KMS-11 (cell line): ENCODE data around the gene MSI2.

Experiments used
- H2AFZ ChIP-seq: fragments of 200-600 bp; sonication (generic); 2 replicates; pipeline ENCODE4 v1.6.1; 2016; ENCODE audit warnings: antibody characterized with exemption, mixed run types, low read depth
- H3K27ac ChIP-seq: fragments of 200-600 bp; sonication (generic); 2 replicates; pipeline ENCODE4 v1.6.1; 2016; ENCODE audit warnings: mild to moderate bottlenecking, mixed run types
- H3K27me3 ChIP-seq: fragments of 200-600 bp; sonication (generic); 2 replicates; pipeline ENCODE4 v1.6.1; 2017; ENCODE audit warnings: mild to moderate bottlenecking, low read depth, mixed run types, moderate library complexity; ENCODE audit not compliant: insufficient read depth
- H3K36me3 ChIP-seq: fragments of 200-600 bp; sonication (generic); 2 replicates; pipeline ENCODE4 v1.6.1; 2017; ENCODE audit warnings: mild to moderate bottlenecking, mixed run types; ENCODE audit not compliant: insufficient read depth
- H3K4me1 ChIP-seq: fragments of 200-600 bp; sonication (generic); 2 replicates; pipeline ENCODE4 v1.6.1; 2016; ENCODE audit warnings: mild to moderate bottlenecking, low read depth, mixed run types; ENCODE audit not compliant: poor library complexity, severe bottlenecking
- H3K4me2 ChIP-seq: fragments of 200-600 bp; sonication (generic); 2 replicates; pipeline ENCODE4 v1.7.0; 2016; ENCODE audit warnings: mild to moderate bottlenecking, mixed run types
- H3K4me3 ChIP-seq: fragments of 200-600 bp; sonication (generic); IDR thresholded peaks from 2 replicates; pipeline ENCODE4 v1.6.1; 2017; ENCODE audit warnings: low read depth, low read length, mixed read lengths; ENCODE audit not compliant: insufficient read depth
- H3K79me2 ChIP-seq: fragments of 200-600 bp; sonication (generic); 2 replicates; pipeline ENCODE4 v1.6.1; 2016; ENCODE audit warnings: low read depth, mixed run types; ENCODE audit not compliant: insufficient read depth
- H3K9ac ChIP-seq: fragments of 200-600 bp; sonication (generic); 2 replicates; pipeline ENCODE4 v1.6.1; 2016; ENCODE audit warnings: mild to moderate bottlenecking, mixed run types
- H4K20me1 ChIP-seq: fragments of 200-600 bp; sonication (generic); 2 replicates; pipeline ENCODE4 v1.6.1; 2016; ENCODE audit warnings: mild to moderate bottlenecking, mixed run types; ENCODE audit not compliant: insufficient read depth
- CTCF ChIP-seq: fragments of 200-600 bp; sonication (generic); conservative IDR thresholded peaks from 2 replicates; pipeline ENCODE4 v1.6.1; 2017; ENCODE audit warnings: low read depth, mild to moderate bottlenecking, antibody characterized with exemption, low read length, moderate library complexity, mixed read lengths

MSI2 gene

GRCh38 chr17:57381498-57381897, 125.2 kb downstream of the MSI2 start:
- no peak overlapping the region for H3K9ac ChIP-seq
- no peak overlapping the region for H3K27ac ChIP-seq

GRCh38 chr17:57384219-57384618, 127.9 kb downstream of the MSI2 start:
- H3K79me2 ChIP-seq: peaks cover 26% of the 10 kb centered on the region; the same call in 1 of the 2 replicates
- no peak overlapping the region for H2AFZ ChIP-seq
- H3K36me3 ChIP-seq: no peaks in the 10 kb centered on the region
- no peak overlapping the region for H3K9ac ChIP-seq
- TF ChIP-seq CTCF: no peak
- H3K4me3 ChIP-seq: no peak overlapping the region
- no peaks in the 10 kb centered on the region for H4K20me1 ChIP-seq
- H3K27me3 ChIP-seq: no peaks in the 10 kb centered on the region
- no peaks in the 10 kb centered on the region for H3K4me1 ChIP-seq
- no peak overlapping the region for H3K27ac ChIP-seq
- no peak overlapping the region for H3K4me2 ChIP-seq

More at GRCh38 chr17:57381498-57381897, 125.2 kb downstream of the MSI2 start:
- Histone ChIP-seq H3K4me3 (no peak overlapping the region), H2AFZ (no peak overlapping the region), H3K36me3 (no peaks in the 10 kb centered on the region), H3K4me2 (no peak overlapping the region), H3K4me1 (no peaks in the 10 kb centered on the region), H4K20me1 (no peaks in the 10 kb centered on the region), H3K79me2 (peaks cover 26% of the 10 kb centered on the region; the same call in 1 of the 2 replicates), H3K27me3 (no peaks in the 10 kb centered on the region)
- no peak for TF ChIP-seq CTCF

- Histone ChIP-seq H3K36me3 (no peaks in the 10 kb centered on the region), H3K4me3 (no peak overlapping the region), H3K79me2 (peaks cover 37% of the 10 kb centered on the region; the same call in 1 of the 2 replicates), H3K27ac (no peak overlapping the region), H4K20me1 (no peaks in the 10 kb centered on the region), H3K4me2 (no peak overlapping the region), H3K4me1 (no peaks in the 10 kb centered on the region), H3K27me3 (no peaks in the 10 kb centered on the region), H3K9ac (no peak overlapping the region), H2AFZ (no peak overlapping the region)
- TF ChIP-seq CTCF: no peak
Measured at GRCh38 chr17:57385975-57386374, 129.7 kb downstream of the MSI2 start.

GRCh38 chr17:57387575-57387974, 131.3 kb downstream of the MSI2 start:
- TF ChIP-seq CTCF: no peak

More at GRCh38 chr17:57387575-57387974, 131.3 kb downstream of the MSI2 start:
- Histone ChIP-seq H3K79me2 (peaks cover 39% of the 10 kb centered on the region; the same call in 1 of the 2 replicates), H3K4me2 (no peak overlapping the region), H4K20me1 (no peaks in the 10 kb centered on the region), H3K4me3 (no peak overlapping the region), H2AFZ (no peak overlapping the region), H3K9ac (no peak overlapping the region), H3K27me3 (no peaks in the 10 kb centered on the region), H3K27ac (no peak overlapping the region), H3K4me1 (no peaks in the 10 kb centered on the region), H3K36me3 (no peaks in the 10 kb centered on the region)
